Karpas-422 (cell line): Measurements from ENCODE around the gene PKP1. TPM values are rescaled to one million over a fixed set of nuclear protein-coding genes. Genes with fewer than 3 reads are reported as not detected.

Experiments
- DNase-seq: peaks from one replicate; pipeline ENCODE4 v3.0.0-alpha.2; 2015
- H2AFZ ChIP-seq: fragments of 200-600 bp; sonication (generic); 2 replicates; pipeline ENCODE4 v1.6.1; 2014; ENCODE audit warnings: antibody characterized with exemption, low read length, mixed read lengths
- H3K27ac ChIP-seq: fragments of 200-600 bp; sonication (generic); 2 replicates; pipeline ENCODE4 v1.5.1; 2014; ENCODE audit warnings: mild to moderate bottlenecking, low read length, moderate library complexity
- H3K27me3 ChIP-seq: fragments of 200-600 bp; sonication (generic); 2 replicates; pipeline ENCODE4 v1.6.1; 2014; ENCODE audit warnings: low read length, mixed read lengths
- H3K36me3 ChIP-seq: fragments of 200-600 bp; sonication (generic); 2 replicates; pipeline ENCODE4 v1.6.1; 2014; ENCODE audit warnings: low read length, mixed read lengths; ENCODE audit not compliant: insufficient read depth
- H3K4me1 ChIP-seq: fragments of 200-600 bp; sonication (generic); 2 replicates; pipeline ENCODE4 v1.6.1; 2014; ENCODE audit warnings: mild to moderate bottlenecking, low read length, mixed read lengths
- H3K4me2 ChIP-seq: fragments of 200-600 bp; sonication (generic); 2 replicates; pipeline ENCODE4 v1.6.1; 2014; ENCODE audit warnings: low read length, low read depth, mild to moderate bottlenecking; ENCODE audit not compliant: poor library complexity, severe bottlenecking
- H3K4me3 ChIP-seq: fragments of 200-600 bp; sonication (generic); 2 replicates; pipeline ENCODE4 v1.5.1; 2014; ENCODE audit warnings: mild to moderate bottlenecking, antibody characterized with exemption, low read length, mixed read lengths
- H3K79me2 ChIP-seq: fragments of 200-600 bp; sonication (generic); 2 replicates; pipeline ENCODE4 v1.6.1; 2014; ENCODE audit warnings: mild to moderate bottlenecking, low read length, mixed read lengths
- H3K9ac ChIP-seq: fragments of 200-600 bp; sonication (generic); 2 replicates; pipeline ENCODE4 v1.6.0; 2014; ENCODE audit warnings: low read length
- H3K9me2 ChIP-seq: fragments of 200-600 bp; sonication (generic), shearing (Covaris generic); replicated peaks from 2 replicates; pipeline ENCODE4 v1.6.0; 2014; ENCODE audit warnings: mild to moderate bottlenecking, low read length, moderate library complexity; ENCODE audit not compliant: insufficient read depth
- H3K9me3 ChIP-seq: fragments of 300-700, 200-600 bp; sonication (generic); 2 replicates; pipeline ENCODE4 v1.6.1; 2014; ENCODE audit warnings: low read length, mixed read lengths
- H4K20me1 ChIP-seq: fragments of 200-600 bp; sonication (generic); 2 replicates; pipeline ENCODE4 v1.6.1; 2014; ENCODE audit warnings: mild to moderate bottlenecking, antibody characterized with exemption, low read length, low read depth; ENCODE audit not compliant: insufficient read depth
- total RNA-seq: library from RNA; depleted of rRNA; stranded (reverse); fragments of >200 nt; shearing (Covaris generic); gene quantifications from 2 replicates; pipeline ENCODE4 v1.2.3, GENCODE V29; 2014; ENCODE audit warnings: low replicate concordance

PKP1 gene
- total RNA-seq, 1 experiment from 2014 or later, result not detected

DNA sequence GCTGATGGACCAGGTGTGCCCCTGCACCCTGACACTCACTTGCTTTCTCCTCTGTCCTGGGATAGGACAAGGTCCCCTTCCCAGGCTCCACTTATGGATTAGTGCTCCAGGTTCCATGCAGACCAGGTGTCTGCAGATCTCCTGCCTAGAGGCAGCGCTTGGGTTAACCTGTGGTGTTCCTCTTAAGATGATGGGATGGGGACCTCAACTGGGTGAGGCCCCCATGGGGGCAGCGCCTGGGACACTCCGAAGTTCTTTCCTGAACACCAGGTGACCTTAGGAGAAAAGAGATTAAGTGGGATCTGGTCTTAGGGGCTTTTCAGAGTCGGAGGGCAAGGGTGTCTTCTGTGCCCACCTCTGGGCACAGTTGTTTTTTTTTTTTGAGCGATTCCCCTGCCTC lies 72.9 kb downstream of the PKP1 start:
- no peaks in the 10 kb centered on the region for H3K4me1 ChIP-seq
- no peak overlapping the region for H3K27ac ChIP-seq

DNA sequence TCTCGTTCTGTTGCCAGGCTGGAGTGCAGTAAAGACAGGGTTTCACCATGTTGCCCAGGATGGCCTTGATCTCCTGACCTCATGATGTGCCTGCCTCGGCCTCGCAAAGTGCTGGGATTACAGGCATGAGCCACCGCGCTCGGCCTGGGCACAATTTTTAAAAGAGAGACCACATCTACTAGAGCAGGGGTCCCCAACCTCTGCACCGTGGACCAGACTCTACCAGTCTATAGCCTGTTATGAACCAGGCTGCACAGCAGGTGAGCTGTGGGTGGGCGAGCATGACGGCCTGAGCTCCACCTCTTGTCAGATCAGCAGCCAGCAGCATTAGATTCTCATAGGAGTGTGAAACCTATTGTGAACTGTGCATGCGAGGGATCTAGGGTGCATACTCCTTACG lies 73.4 kb downstream of the PKP1 start:
- no peak overlapping the region for H3K9ac ChIP-seq
- H3K4me1 ChIP-seq, result peaks cover under 1% of the 10 kb centered on the region
- no peaks in the 10 kb centered on the region for H3K36me3 ChIP-seq
- no peak overlapping the region for H3K27ac ChIP-seq
- no peak overlapping the region for H3K4me3 ChIP-seq
- no peak for DNase-seq
- no peak overlapping the region for H2AFZ ChIP-seq
- H3K27me3 ChIP-seq, result no peaks in the 10 kb centered on the region
- H3K9me3 ChIP-seq, result no peaks in the 10 kb centered on the region
- H3K9me2 ChIP-seq, result no peaks in the 10 kb centered on the region
- H3K4me2 ChIP-seq, result no peak overlapping the region
- H4K20me1 ChIP-seq, result no peaks in the 10 kb centered on the region
- H3K79me2 ChIP-seq, result no peaks in the 10 kb centered on the region

More for the DNA sequence above, 72.9 kb downstream of the PKP1 start:
- no peak overlapping the region for H3K4me3 ChIP-seq
- H3K36me3 ChIP-seq, result no peaks in the 10 kb centered on the region
- no peaks in the 10 kb centered on the region for H3K27me3 ChIP-seq
- no peaks in the 10 kb centered on the region for H3K9me2 ChIP-seq
- no peak overlapping the region for H2AFZ ChIP-seq
- H3K9ac ChIP-seq, result no peak overlapping the region
- H3K9me3 ChIP-seq, result no peaks in the 10 kb centered on the region
- no peak overlapping the region for H3K4me2 ChIP-seq
- no peaks in the 10 kb centered on the region for H3K79me2 ChIP-seq
- DNase-seq, result no peak
- H4K20me1 ChIP-seq, result no peaks in the 10 kb centered on the region

DNA sequence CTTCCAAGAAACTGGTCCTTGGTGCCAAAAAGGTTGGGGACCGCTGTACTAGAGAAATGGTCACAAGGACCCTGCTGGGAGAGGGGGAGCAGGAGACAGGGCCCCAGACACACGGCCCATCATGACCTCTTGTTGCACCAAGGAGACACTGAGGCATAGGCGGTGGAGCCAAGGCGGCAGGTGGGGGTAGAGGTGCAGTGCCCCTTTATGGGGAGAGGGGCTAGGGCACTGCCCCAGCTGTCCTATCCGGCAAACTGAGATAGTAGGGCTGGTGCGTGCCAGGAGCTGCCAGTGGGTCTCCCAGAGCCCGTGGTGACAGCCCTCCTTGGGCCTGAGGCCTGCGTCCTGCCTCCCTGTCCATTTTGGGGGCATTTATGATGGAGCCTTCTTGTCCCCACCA lies 73.9 kb downstream of the PKP1 start:
- Histone ChIP-seq H3K4me3 (no peak overlapping the region), H4K20me1 (no peaks in the 10 kb centered on the region), H3K4me2 (no peak overlapping the region), H3K9me2 (no peaks in the 10 kb centered on the region), H3K9ac (no peak overlapping the region), H2AFZ (no peak overlapping the region), H3K36me3 (no peaks in the 10 kb centered on the region), H3K27ac (no peak overlapping the region), H3K79me2 (no peaks in the 10 kb centered on the region), H3K27me3 (no peaks in the 10 kb centered on the region), H3K4me1 (peaks cover 5% of the 10 kb centered on the region), H3K9me3 (no peaks in the 10 kb centered on the region)
- DNase-seq, result no peak

DNA sequence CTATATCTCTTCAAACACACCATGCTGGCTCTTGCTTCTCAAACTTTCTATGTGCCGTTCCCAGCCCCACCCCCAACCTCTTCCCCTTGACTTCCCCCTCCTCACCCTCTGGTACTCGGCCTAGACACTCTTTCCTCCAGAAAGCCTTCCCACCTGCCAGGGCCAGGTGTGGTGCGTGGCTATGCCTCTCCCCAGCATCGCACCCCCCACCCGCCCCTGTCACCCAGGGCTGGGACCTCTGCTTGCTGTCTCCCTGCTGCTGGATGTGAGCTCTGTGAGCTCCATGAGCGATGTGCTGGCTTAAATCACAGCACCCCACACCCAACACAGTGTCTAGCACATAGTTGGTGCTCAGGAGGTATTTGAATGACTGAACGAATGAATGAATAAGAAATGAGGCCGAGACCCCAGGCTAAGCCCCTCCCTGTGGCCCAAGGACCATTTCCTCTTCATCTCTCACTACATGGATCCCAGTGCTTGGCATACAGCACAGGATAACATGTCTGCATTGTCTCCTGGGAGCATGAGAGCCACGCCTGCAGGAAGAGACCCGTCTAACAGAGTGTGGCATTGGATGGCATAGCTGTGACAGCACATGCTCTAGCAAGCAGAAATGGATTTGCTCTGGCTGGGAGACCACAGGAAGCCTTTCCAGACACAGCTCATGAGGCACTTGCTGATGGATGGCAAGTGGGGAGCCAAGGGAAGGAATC lies 74.5 kb downstream of the PKP1 start:
- H3K9me2 ChIP-seq, result no peaks in the 10 kb centered on the region
- no peak overlapping the region for H3K4me2 ChIP-seq
- no peaks in the 10 kb centered on the region for H3K36me3 ChIP-seq
- no peaks in the 10 kb centered on the region for H3K9me3 ChIP-seq
- H4K20me1 ChIP-seq, result no peaks in the 10 kb centered on the region
- H2AFZ ChIP-seq, result no peak overlapping the region
- no peak for DNase-seq
- no peak overlapping the region for H3K27ac ChIP-seq
- no peak overlapping the region for H3K9ac ChIP-seq
- H3K27me3 ChIP-seq, result no peaks in the 10 kb centered on the region
- no peaks in the 10 kb centered on the region for H3K79me2 ChIP-seq
- H3K4me1 ChIP-seq, result peaks cover 6% of the 10 kb centered on the region
- H3K4me3 ChIP-seq, result no peak overlapping the region

- Histone ChIP-seq H3K36me3 (no peaks in the 10 kb centered on the region), H3K9ac (no peak overlapping the region), H4K20me1 (no peaks in the 10 kb centered on the region), H3K27me3 (no peaks in the 10 kb centered on the region), H3K4me3 (no peak overlapping the region), H3K9me2 (no peaks in the 10 kb centered on the region), H3K27ac (no peak overlapping the region), H3K9me3 (no peaks in the 10 kb centered on the region), H2AFZ (no peak overlapping the region), H3K4me2 (no peak overlapping the region), H3K4me1 (peaks cover 6% of the 10 kb centered on the region), H3K79me2 (no peaks in the 10 kb centered on the region)
- DNase-seq, result no peak
Measured at GRCh38 chr1:201358596-201358995, 75.3 kb downstream of the PKP1 start.

DNA sequence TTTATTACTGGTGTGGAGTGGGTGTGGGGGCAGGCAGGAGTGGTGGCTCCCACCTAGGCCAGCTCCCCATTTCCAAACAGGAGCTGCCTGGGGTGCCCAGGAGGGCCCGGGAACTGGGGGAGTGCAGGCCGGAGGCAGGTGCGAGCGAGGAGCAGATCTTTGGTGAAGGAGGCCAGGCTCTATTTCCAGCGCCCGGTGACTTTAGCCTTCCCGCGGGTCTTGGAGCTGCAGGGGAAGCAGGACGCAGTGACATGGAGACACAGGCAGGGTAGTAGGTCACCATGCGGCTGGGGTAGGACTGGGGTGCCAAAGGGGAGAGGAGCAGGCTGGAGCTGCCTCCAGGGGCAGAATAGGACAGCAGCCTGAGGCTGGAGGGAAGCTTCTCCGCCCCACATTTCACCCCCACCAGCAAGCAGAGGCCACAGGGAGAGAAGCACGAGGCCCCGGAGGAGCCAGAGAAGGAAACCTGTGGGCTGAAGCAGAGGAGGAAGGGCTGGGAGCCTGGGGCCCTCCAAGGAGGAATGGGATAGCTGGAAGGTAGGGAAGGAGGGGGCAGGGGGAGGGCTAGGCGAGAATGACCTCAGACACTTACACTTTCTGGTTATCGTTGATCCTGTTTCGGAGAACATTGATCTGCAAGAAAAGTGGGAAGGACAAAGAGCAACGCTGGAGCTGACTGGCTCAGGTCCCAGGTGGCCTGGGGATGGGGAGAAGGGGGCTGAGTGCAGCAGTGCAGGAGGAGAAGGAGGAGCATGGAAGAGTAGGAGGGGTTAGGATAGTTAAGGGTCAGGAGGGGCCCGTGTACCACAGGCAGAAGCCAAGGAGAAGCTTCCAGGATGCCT lies 75.9 kb downstream of the PKP1 start:
- Histone ChIP-seq H3K79me2 (no peaks in the 10 kb centered on the region), H4K20me1 (no peaks in the 10 kb centered on the region), H3K9me2 (no peaks in the 10 kb centered on the region), H3K4me1 (peaks cover 6% of the 10 kb centered on the region), H3K27me3 (no peaks in the 10 kb centered on the region), H3K27ac (no peak overlapping the region), H3K9me3 (no peaks in the 10 kb centered on the region), H3K4me3 (no peak overlapping the region), H3K36me3 (no peaks in the 10 kb centered on the region), H2AFZ (no peak overlapping the region), H3K9ac (no peak overlapping the region), H3K4me2 (no peak overlapping the region)
- DNase-seq, result no peak

- no peaks in the 10 kb centered on the region for H3K36me3 ChIP-seq
- no peak overlapping the region for H3K4me2 ChIP-seq
- H3K4me3 ChIP-seq, result no peak overlapping the region
- no peak overlapping the region for H3K9ac ChIP-seq
- no peak overlapping the region for H2AFZ ChIP-seq
- no peaks in the 10 kb centered on the region for H4K20me1 ChIP-seq
- H3K4me1 ChIP-seq, result peaks cover 6% of the 10 kb centered on the region
- H3K79me2 ChIP-seq, result no peaks in the 10 kb centered on the region
- H3K27me3 ChIP-seq, result no peaks in the 10 kb centered on the region
- no peaks in the 10 kb centered on the region for H3K9me2 ChIP-seq
- DNase-seq, result no peak
- H3K27ac ChIP-seq, result no peak overlapping the region
- H3K9me3 ChIP-seq, result no peaks in the 10 kb centered on the region
Measured at GRCh38 chr1:201359873-201360210, 76.5 kb downstream of the PKP1 start.

- Histone ChIP-seq H3K27ac (no peak overlapping the region), H3K79me2 (no peaks in the 10 kb centered on the region), H3K9me2 (no peaks in the 10 kb centered on the region), H3K4me1 (peaks cover 6% of the 10 kb centered on the region), H3K4me2 (no peak overlapping the region), H3K9me3 (no peaks in the 10 kb centered on the region), H3K4me3 (no peak overlapping the region), H2AFZ (no peak overlapping the region), H4K20me1 (no peaks in the 10 kb centered on the region), H3K9ac (no peak overlapping the region), H3K36me3 (no peaks in the 10 kb centered on the region), H3K27me3 (no peaks in the 10 kb centered on the region)
- DNase-seq, result no peak
Measured at GRCh38 chr1:201360486-201360885, 77.2 kb downstream of the PKP1 start.
